ENCODE measurements around the gene KLHL22. TPM values are rescaled to one million over a fixed set of nuclear protein-coding genes. Genes with fewer than 3 reads are reported as not detected.
A peak's percentile ranks its signal among the peaks of the same experiment; 100 is the strongest.

The KLHL22 gene
- total and polyA plus RNA-seq, 2 of the 4 experiments (the other 2 are of a cell fraction) = 27.1 to 30.1 TPM

GRCh38 chr22:20531404-20532201, 36.0 kb upstream of the KLHL22 start:
- peak overlapping the region; percentile 88 for H2AK9ac ChIP-seq (replicated peaks; ENCODE audit: low read depth, low read length, poor library complexity)
- peak overlapping the region; percentile 82 for H3K18ac ChIP-seq (ENCODE audit: low read depth, low read length)
- peaks cover 42% of the 10 kb centered on the region for H3K9me1 ChIP-seq (ENCODE audit: insufficient read depth, low read length)
- H3K4ac ChIP-seq (ENCODE audit: low read depth, low read length) = peak overlapping the region; percentile 99
- intact Hi-C loops (cut with micrococcal nuclease) (no loop called here), in situ Hi-C loops (cut with MboI; ENCODE audit: low sequenced_read_pairs) (no loop called here), dilution Hi-C loops (cut with HindIII; ENCODE audit: low sequenced_read_pairs, unreplicated experiment) (no loop called here)
- H3K4me2 ChIP-seq (ENCODE audit: low read depth, low read length) = peak overlapping the region; percentile 32
- H3K14ac ChIP-seq (replicated peaks; ENCODE audit: low read depth, low read length) = peak overlapping the region; percentile 96
- H2BK15ac ChIP-seq (ENCODE audit: low read depth, low read length) = peak overlapping the region; percentile 82; the same call in 2 of the 3 replicates
- peaks cover 74% of the 10 kb centered on the region for H4K20me1 ChIP-seq (ENCODE audit: insufficient read depth, low read length)
- H2AK5ac ChIP-seq (ENCODE audit: low read depth, low read length) = peak overlapping the region; percentile 100
- peak overlapping the region; percentile 77 to 91 for H4K8ac ChIP-seq (ENCODE audit: low read depth in 2 of 2, low read length in 2 of 2)
- ATAC-seq (ENCODE audit: low read depth) = peak; percentile 81
- H2BK120ac ChIP-seq (ENCODE audit: low read depth, low read length) = peak overlapping the region; percentile 91
- H2AFZ ChIP-seq (replicated peaks; ENCODE audit: low read length, poor library complexity) = peak overlapping the region; percentile 19
- no peaks in the 10 kb centered on the region for H3K9me3 ChIP-seq (ENCODE audit: control insufficient read depth, insufficient read depth, low read length)
- peak overlapping the region; percentile 97 for H2BK5ac ChIP-seq (ENCODE audit: low read depth, low read length, poor library complexity, severe bottlenecking)
- H3K56ac ChIP-seq (ENCODE audit: extremely low read depth, insufficient read depth, low read length) = peak overlapping the region; percentile 79
- peaks cover 20% of the 10 kb centered on the region for H3K36me3 ChIP-seq (ENCODE audit: control insufficient read depth, insufficient read depth, low read length)
- peaks cover 45% of the 10 kb centered on the region for H3K4me1 ChIP-seq (ENCODE audit: control insufficient read depth, insufficient read depth, low read length)
- no TSS peak for BruUV-seq (replicated peaks)
- peak overlapping the region; percentile 97 for H3K23ac ChIP-seq (ENCODE audit: low read depth, low read length)
- peak overlapping the region; percentile 95 for H4K91ac ChIP-seq (ENCODE audit: insufficient read depth, low read depth, low read length)
- H3K9ac ChIP-seq (ENCODE audit: low read depth, low read length) = peak overlapping the region; percentile 60
- no peak overlapping the region for H3K4me3 ChIP-seq (ENCODE audit: insufficient read depth, low read depth, low read length)
- peak; percentile 90 for DNase-seq
- POLR2A ChIA-PET (ENCODE audit: unreplicated experiment) = no interaction called here
- H4K5ac ChIP-seq (ENCODE audit: low read depth, low read length) = peak overlapping the region; percentile 91
- CTCF ChIA-PET = no interaction called here
- peak overlapping the region; percentile 81; the same call in 1 of the 2 replicates for H2BK20ac ChIP-seq (ENCODE audit: low read depth, low read length)
- no peaks in the 10 kb centered on the region for H3K27me3 ChIP-seq (ENCODE audit: control insufficient read depth, insufficient read depth, low read length)
- H3K79me1 ChIP-seq (ENCODE audit: low read depth in 1 of 2, low read length in 2 of 2) = peaks cover 23 to 76% of the 10 kb centered on the region in 2 experiments
- 43% methylated on average over 8 of the region's 15 CpGs; no CpG with 5 or more reads in 1 of the 2 experiments for WGBS, 2 experiments (ENCODE audit: extremely low coverage in 2 of 2, insufficient read length in 1 of 2)
- peak overlapping the region; percentile 91 for H3K27ac ChIP-seq (ENCODE audit: insufficient read depth, low read length)
- TF ChIP-seq MAZ (IDR thresholded peaks at IDR 0.05; ENCODE audit: borderline replicate concordance, low read depth, low read length) (peak; percentile 84; the same call in 1 of the 2 replicates), CTCF (conservative IDR thresholded peaks at IDR 0.05; ENCODE audit: low read depth, low read length) (no peak), RCOR1 (IDR thresholded peaks at IDR 0.05; ENCODE audit: insufficient replicate concordance, low read length) (no peak), USF2 (IDR thresholded peaks at IDR 0.05; ENCODE audit: low read depth, low read length) (peak; percentile 84), MAFK (IDR thresholded peaks at IDR 0.05; ENCODE audit: low read depth, low read length) (no peak), CHD1 (IDR thresholded peaks at IDR 0.05; ENCODE audit: low read depth, low read length) (no peak), FOS (IDR thresholded peaks at IDR 0.05; ENCODE audit: low read depth, low read length) (peak; percentile 43; the same call in 1 of the 2 replicates), CEBPB (IDR thresholded peaks at IDR 0.05; ENCODE audit: low read depth, low read length) (no peak), SMC3 (IDR thresholded peaks at IDR 0.05; ENCODE audit: low read depth, low read length) (no peak), RAD21 (IDR thresholded peaks at IDR 0.05; ENCODE audit: low read length) (0 out of 2 replicates have a peak, but pooled peaks have one; percentile 4), ELK1 (IDR thresholded peaks at IDR 0.05; ENCODE audit: borderline replicate concordance, low read depth, low read length) (no peak), BHLHE40 (IDR thresholded peaks at IDR 0.05; ENCODE audit: low read depth, low read length) (peak; percentile 23; the same call in 1 of the 2 replicates), RFX5 (IDR thresholded peaks at IDR 0.05; ENCODE audit: low read depth, low read length) (no peak)

All from IMR-90 (cell line).